Measurements from ENCODE around the gene TASOR2. TPM values are rescaled to one million over a fixed set of nuclear protein-coding genes. Genes with fewer than 3 reads are reported as not detected.

Gene TASOR2
- polyA plus RNA-seq, 1 experiment = 27.1 TPM

DNA sequence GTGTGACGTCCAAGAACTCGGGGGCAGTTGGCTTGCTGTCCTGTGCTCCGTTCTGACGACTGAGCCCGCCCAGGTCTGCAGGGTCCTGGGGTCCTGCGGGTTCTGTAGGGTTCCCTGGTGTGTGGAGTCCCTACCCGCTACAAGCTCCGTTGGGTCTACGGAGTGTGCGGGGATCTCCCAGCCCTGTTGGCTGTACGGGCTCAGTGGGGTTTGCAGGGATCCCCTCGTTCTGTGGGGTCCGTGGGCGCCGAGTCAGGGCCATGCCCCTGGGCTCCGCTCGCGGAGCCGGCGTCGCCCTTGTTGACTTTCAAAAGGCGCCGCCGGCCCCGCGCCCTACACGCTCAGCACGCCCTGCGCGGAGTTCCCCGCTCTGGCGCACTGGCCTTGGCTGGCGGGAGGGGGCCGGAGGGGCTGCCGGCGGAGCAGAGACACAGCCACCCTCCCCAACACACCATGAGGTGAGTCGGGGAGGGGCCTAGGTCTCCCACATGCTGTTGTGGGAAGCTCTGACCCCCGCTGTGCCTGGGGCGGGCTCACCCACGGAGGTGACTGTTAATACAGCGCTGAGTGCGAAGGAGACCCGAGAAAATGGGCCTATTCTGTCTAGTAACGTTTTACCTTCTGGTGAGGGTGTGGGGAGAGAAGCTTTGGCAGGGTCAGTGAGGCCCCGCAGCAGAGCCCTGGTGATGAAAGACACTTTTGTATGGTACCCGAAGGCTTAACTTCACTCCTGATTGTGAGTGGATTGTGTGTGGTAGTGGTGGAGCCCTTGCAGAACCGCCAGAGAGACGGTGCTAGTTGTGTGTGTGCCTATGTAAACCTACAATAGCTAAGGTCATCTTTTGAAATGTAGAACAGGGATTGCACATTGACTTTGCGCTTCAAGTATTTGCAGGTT lies 8.1 kb downstream of the TASOR2 start:
- no peak for DNase-seq (ENCODE audit: low read depth)
- Histone ChIP-seq H3K27me3 (ENCODE audit: control insufficient read depth, insufficient read depth, low read length) (no peaks in the 10 kb centered on the region), H3K36me3 (ENCODE audit: control insufficient read depth, insufficient read depth, low read length) (no peaks in the 10 kb centered on the region), H3K4me3 (ENCODE audit: low read depth, low read length) (peak overlapping the region; percentile 53)
- CTCF ChIA-PET = interaction anchor here (0.5 to 1.3 kb wide), 3 partner anchors 16 to 63 kb away, joined by 3 read pairs; no protein-coding TSS in a partner anchor
- POLR2A ChIA-PET = no interaction called here
- TF ChIP-seq, protein P1, sequence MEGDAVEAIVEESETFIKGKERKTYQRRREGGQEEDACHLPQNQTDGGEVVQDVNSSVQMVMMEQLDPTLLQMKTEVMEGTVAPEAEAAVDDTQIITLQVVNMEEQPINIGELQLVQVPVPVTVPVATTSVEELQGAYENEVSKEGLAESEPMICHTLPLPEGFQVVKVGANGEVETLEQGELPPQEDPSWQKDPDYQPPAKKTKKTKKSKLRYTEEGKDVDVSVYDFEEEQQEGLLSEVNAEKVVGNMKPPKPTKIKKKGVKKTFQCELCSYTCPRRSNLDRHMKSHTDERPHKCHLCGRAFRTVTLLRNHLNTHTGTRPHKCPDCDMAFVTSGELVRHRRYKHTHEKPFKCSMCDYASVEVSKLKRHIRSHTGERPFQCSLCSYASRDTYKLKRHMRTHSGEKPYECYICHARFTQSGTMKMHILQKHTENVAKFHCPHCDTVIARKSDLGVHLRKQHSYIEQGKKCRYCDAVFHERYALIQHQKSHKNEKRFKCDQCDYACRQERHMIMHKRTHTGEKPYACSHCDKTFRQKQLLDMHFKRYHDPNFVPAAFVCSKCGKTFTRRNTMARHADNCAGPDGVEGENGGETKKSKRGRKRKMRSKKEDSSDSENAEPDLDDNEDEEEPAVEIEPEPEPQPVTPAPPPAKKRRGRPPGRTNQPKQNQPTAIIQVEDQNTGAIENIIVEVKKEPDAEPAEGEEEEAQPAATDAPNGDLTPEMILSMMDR (IDR thresholded peaks at IDR 0.05; ENCODE audit: insufficient read depth, low read depth, low read length) = no peak

DNA sequence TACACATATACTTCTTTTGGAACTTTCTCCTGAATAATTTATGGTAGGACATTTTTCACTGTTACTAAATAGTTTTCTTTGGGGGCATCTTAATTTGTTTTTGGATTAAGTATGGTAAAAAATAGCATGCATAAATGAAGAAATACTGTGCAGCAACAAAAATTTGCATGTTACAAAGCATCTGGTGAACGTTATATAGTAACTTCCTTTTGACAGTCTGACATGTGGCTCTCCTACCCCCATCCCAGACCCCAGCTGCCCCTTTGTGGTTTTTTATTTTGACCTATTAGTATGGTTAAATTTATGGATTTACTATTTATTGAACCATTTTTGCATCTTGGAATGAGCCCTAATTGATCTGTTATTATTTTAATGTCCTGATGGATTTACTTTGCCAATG lies 9.9 kb downstream of the TASOR2 start:
- Histone ChIP-seq H3K4me3 (ENCODE audit: low read depth, low read length) (no peak overlapping the region), H3K27me3 (ENCODE audit: control insufficient read depth, insufficient read depth, low read length) (no peaks in the 10 kb centered on the region), H3K36me3 (ENCODE audit: control insufficient read depth, insufficient read depth, low read length) (no peaks in the 10 kb centered on the region)
- TF ChIP-seq, protein P1 (IDR thresholded peaks at IDR 0.05; ENCODE audit: insufficient read depth, low read depth, low read length) = no peak
- POLR2A ChIA-PET = no interaction called here
- no peak for DNase-seq (ENCODE audit: low read depth)
- CTCF ChIA-PET = no interaction called here

DNA sequence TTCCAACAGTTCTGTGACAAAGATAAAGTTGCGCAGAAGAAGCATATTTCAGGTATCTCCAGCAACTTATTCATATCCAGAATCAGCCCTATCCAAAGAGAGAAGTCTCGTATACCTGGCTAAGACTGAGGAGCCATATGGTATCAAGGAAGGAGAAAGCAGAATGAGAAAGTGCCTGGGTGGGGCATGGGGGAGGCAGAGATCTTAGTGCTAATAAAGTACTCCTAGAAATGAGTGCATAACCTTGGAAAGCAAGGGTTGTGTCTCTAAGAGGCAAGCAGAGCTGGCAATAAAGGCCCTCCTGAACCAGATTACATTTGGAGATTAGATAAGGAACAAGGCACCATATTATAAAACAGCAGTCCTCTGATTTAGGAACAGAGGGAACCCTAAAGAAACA lies 12.7 kb downstream of the TASOR2 start:
- Histone ChIP-seq H3K4me3 (ENCODE audit: low read depth, low read length) (no peak overlapping the region), H3K36me3 (ENCODE audit: control insufficient read depth, insufficient read depth, low read length) (no peaks in the 10 kb centered on the region), H3K27me3 (ENCODE audit: control insufficient read depth, insufficient read depth, low read length) (no peaks in the 10 kb centered on the region)
- no peak for DNase-seq (ENCODE audit: low read depth)
- CTCF ChIA-PET = interaction anchor here (1.2 kb wide), 1 partner anchor 11 kb away, joined by 3 read pairs; no protein-coding TSS in a partner anchor
- POLR2A ChIA-PET = no interaction called here
- TF ChIP-seq, protein P1 (IDR thresholded peaks at IDR 0.05; ENCODE audit: insufficient read depth, low read depth, low read length) = no peak

DNA sequence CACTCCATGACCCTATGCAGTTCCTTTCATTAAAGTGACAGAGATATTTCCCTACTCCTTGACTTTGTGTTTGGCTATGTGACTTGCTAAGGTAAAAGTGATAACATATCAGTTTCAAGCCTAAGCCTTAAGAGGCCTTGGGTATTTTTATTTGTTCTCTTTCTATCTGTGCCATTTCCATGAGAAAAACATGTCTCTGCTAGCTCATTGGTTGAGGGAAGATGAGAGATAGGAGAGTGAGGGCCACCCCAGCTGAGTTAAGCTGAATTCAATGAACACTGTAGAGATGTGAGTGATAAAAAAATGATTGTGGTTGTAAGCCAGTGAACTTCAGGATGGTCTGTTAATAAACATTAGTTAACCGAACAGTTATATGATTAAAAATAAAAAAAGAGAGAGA lies 13.4 kb downstream of the TASOR2 start:
- no peak for DNase-seq (ENCODE audit: low read depth)
- Histone ChIP-seq H3K36me3 (ENCODE audit: control insufficient read depth, insufficient read depth, low read length) (no peaks in the 10 kb centered on the region), H3K4me3 (ENCODE audit: low read depth, low read length) (no peak overlapping the region), H3K27me3 (ENCODE audit: control insufficient read depth, insufficient read depth, low read length) (no peaks in the 10 kb centered on the region)
- ChIA-PET POLR2A (no interaction called here), CTCF (interaction anchor here (1.2 kb wide), 1 partner anchor 10 kb away, joined by 3 read pairs; no protein-coding TSS in a partner anchor)
- TF ChIP-seq, protein P1 (IDR thresholded peaks at IDR 0.05; ENCODE audit: insufficient read depth, low read depth, low read length) = no peak

DNA sequence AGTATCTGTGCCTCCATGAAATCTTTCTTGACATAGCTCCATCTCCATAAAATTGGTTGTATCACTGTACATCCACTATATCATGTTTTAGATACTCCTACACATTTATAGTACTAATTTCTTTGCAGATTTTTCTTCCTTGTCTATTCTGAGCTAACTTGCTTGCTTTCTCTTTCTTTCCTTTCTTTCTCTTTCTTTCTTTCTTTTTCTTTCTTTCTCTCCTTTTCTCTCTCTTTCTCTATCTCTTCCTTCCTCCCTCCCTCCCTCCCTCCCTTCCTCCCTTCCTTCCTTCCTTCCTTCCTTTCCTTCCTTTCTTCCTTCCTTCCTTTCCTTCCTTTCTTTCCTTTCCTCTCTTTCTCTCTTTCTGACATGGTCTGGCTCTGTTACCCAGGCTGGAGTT lies 23.7 kb downstream of the TASOR2 start:
- CTCF ChIA-PET = interaction anchor here (1.1 to 1.2 kb wide), 3 partner anchors 9 to 24 kb away, joined by 3 read pairs; partner anchors contain the start of gene TASOR2
- no peak overlapping the region for H3K4me3 ChIP-seq (ENCODE audit: low read depth, low read length)
- no peaks in the 10 kb centered on the region for H3K27me3 ChIP-seq (ENCODE audit: control insufficient read depth, insufficient read depth, low read length)
- POLR2A ChIA-PET = no interaction called here
- H3K36me3 ChIP-seq (ENCODE audit: control insufficient read depth, insufficient read depth, low read length) = no peaks in the 10 kb centered on the region
- TF ChIP-seq, protein P1 (IDR thresholded peaks at IDR 0.05; ENCODE audit: insufficient read depth, low read depth, low read length) = no peak
- DNase-seq (ENCODE audit: low read depth) = no peak
